C4-2B (cell line): ENCODE data around the gene CASP7.

Experiments used
- CTCF ChIP-seq: fragments of 450-650 bp; conservative IDR thresholded peaks from 2 replicates; pipeline ENCODE4 v1.5.1; 2017; ENCODE audit warnings: mild to moderate bottlenecking
- ZFX ChIP-seq: fragments of 450-650 bp; IDR thresholded peaks from 2 replicates; pipeline ENCODE4 v1.6.1; 2017

GRCh38 chr10:113751181-113751732 lies 71.5 kb downstream of the CASP7 start, which contains the start of gene PLEKHS1:
- TF ChIP-seq CTCF (no peak), ZFX (no peak)
